Occipital lobe (tissue), 2 donors: ENCODE results near the gene LOXL1. TPM values are rescaled to one million over a fixed set of nuclear protein-coding genes. Genes with fewer than 3 reads are reported as not detected.
"Not testable (repeated sequence)": the region's sequence is repeated elsewhere in the genome, so short reads cannot be mapped to it uniquely, and the experiment has no call there.

Source experiments
- DNase-seq: peaks from one replicate; lab custom pipeline; 2025; lab: John Stamatoyannopoulos, UW
- total RNA-seq: library from RNA; depleted of rRNA; stranded (reverse); fragments of >200 nt; gene quantifications from one replicate; pipeline ENCODE4 v1.2.3, GENCODE V29; 2014

Gene LOXL1
- total RNA-seq, 1 donor from 2014 or later = 3.4 TPM

DNA sequence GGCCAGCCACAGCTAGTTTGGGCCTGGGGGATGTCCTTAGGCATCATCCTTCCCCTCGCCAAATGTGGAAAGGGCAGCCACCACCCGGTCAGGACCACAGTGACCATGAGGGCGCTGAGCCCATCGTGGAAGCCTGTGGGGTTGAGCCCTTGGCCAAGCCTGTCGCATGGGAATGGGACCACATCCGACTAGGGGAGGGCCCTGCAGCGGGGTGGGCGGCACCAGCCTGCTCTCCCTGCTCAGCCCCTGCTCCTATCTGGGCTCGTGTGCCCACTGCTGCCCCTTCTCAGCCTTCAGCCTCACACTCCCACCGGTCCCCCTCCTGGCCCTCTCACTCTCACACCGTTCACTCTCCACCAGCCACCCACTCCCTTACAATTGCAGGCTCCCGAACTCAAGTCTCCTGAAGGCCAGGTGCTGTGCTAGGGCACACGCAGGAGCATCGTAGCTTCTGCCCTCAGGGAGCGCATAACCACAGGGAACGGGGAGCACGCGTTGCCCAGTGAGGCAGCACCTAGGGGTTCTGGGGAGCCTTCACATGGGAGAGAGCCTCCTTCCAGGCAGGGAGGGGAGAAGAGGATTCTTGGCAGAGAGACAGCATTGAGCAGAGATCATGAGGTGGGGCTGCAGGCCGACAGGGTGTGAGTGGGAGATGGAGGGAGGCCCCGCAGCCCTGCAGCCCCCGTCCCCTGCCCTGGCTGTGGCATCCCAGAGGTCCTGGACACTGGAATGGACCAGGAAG, 26.1 kb downstream of the LOXL1 start:
- no peak for DNase-seq

GRCh38 chr15:73952913-73953750, 26.9 kb downstream of the LOXL1 start:
- no peak for DNase-seq

- DNase-seq = no peak
These were observed 28.2 kb downstream of the LOXL1 start for GRCh38 chr15:73954188-73955145.

DNA sequence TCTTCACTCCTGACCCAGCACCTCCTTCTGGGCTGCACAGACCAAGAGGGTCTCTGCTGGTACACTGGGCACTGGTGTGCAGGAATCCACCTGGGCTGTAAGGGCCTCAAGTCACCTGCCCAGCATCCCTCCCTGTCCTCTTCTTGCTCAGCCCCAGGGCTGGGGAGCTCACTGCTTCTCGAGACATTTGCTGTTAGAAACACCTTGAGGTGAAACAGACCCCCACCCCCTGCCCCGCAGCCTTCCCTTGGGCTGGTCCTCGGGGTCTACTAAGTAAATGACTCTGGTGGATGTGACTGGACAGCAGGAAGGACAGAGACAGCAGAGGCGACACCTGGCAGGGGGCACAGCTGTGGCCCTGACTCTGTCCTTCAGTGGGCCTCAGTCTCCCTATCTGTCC, 29.1 kb downstream of the LOXL1 start:
- DNase-seq = no peak

DNA sequence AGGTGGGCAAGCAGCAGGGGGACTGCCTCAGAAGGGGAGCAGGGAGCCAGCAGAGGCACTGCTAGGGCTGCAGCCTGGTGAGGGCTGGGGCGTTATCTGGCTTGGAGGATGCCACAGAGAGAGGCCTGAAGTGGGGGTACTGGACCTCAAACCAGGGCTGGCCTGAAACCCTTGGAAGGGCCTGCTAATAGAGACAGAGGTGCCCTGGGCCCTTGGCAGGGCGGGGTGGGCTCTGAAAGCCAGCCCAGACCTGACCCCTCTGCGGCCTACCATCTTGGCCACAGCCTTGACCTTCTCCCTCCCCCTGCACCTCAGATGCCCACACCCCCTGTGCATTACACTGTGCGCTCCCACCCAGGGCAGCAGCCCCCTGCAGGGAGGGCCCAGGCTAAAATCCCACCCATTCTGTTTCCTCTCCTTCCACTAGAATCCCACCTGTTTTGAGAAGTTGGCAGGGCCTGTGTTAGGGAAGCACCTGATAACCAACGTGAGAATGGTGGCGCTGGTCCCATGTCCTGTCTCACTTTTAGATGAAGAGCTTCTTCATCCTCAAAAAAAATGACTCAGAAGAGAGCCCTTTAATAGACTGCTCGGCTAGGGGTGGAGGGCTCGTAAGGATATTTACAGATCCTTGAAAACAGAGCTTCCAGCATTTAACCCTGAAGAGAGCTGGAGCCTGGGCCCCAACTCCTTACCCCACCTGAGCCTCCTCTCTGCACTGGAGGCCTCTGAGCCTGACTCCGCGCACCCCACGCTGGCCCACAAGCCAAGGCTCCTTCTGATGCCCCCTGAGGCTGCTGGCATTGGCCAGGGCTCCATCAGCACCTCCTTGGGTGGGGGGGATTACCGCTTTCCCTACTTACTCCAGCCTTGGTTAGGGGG, 29.8 kb downstream of the LOXL1 start:
- DNase-seq = no peak

- no peak for DNase-seq
These were observed 30.5 kb downstream of the LOXL1 start for GRCh38 chr15:73956743-73957135.

- DNase-seq = no peak
These were observed 31.0 kb downstream of the LOXL1 start for GRCh38 chr15:73957276-73957675.

GRCh38 chr15:73957785-73958184, 31.5 kb downstream of the LOXL1 start:
- DNase-seq = no peak

GRCh38 chr15:73959012-73959581, 32.8 kb downstream of the LOXL1 start:
- DNase-seq = no peak

GRCh38 chr15:73959801-73960200, 33.5 kb downstream of the LOXL1 start:
- no peak for DNase-seq

DNA sequence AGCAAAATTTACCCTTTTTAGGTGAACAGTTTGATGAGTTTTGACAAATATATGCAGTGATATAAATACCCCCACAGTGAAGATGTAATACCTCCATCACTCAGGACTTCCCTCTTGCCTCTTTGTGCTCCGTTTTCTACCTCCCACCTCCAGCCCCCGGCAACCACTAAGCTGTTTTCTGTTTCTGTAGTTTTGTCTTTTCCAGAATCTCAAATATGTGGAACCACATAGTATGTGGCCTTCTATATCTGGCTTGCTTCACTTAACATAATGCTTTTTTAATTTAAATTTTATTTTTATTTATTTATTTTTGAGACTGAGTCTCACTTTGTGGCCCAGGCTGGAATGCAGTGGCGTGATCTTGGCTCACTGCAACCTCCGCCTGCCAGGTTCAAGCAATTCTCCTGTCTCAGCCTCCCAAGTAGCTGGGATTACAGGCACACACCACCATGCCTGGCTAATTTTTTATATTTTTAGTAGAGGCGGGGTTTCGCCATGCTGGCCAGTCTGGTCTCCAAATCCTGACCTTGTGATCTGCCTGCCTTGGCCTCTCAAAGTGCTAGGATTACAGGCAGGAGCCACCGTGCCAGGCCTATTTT, 34.3 kb downstream of the LOXL1 start:
- DNase-seq = not testable (repeated sequence)

- no peak for DNase-seq
These were observed 36.2 kb downstream of the LOXL1 start for GRCh38 chr15:73962433-73962832.

DNA sequence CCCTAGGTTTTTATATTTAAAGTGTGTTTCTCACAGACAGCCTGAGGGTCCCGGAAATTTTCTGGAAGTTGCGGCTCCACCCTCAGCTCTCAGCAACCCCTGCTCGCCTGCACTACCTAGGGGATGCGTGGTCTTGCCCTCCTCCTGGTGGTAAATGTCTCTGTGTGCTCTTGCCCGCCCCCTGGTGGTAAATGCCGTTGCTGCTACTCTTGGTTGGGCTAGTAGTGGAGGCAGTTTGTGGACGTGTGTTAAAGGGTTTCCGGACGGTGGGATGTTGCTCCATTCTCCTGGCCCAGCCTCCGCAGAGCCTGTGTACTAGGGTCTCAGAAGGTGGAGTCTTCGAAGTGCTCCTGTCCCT, 38.5 kb downstream of the LOXL1 start:
- DNase-seq = no peak

- DNase-seq = no peak
These were observed 39.0 kb downstream of the LOXL1 start for GRCh38 chr15:73965094-73965757.

- DNase-seq = no peak
These were observed 39.5 kb downstream of the LOXL1 start for GRCh38 chr15:73965758-73966113.

DNA sequence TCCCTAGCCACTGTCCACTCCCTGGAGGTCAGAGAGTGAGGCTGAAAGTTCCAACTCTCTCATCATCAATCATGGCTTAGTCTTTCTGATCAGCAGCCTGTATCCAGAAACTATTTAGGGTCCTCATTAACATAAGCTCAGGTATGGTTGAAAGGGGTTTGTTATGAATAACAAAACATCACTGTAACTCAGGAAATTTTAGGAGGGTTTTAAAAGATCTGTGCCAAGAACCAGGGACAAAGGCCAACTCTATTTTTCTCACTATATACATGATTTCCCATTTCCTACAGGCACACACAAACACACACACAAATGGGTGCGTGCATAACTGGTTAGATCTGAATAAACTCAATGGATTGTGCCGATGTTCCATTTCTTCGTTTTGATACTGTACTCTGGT, 42.2 kb downstream of the LOXL1 start:
- DNase-seq = no peak

DNA sequence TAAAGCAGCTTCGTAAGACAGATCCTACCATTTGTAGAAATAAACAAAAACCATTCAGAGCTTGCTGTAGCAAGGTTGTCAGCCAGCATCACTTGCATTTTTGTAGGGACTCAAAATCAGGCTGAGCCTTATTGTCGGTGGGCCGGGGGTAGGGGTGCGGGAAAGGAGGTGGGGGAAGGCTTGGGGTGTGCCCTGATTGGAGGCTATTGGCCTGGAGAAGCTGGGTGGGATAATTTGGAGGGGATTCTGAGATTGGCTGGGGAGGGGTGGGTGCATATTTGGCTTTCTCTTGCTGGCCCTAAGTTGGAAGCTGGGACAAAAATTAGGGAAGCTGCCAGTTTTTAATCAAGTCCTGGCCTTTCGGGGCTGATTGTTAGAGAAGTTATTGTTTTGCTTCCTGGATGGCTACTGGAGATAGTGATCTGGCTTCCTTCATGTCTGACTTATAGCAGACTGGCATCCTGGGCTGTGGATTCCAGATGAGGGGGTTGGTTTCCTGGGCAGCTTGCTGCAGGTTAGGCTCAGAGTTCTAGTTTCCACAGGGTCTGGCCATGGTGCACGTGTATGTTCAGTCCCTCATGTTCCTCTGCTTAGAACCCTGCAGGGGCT, 43.0 kb downstream of the LOXL1 start:
- DNase-seq = no peak

DNA sequence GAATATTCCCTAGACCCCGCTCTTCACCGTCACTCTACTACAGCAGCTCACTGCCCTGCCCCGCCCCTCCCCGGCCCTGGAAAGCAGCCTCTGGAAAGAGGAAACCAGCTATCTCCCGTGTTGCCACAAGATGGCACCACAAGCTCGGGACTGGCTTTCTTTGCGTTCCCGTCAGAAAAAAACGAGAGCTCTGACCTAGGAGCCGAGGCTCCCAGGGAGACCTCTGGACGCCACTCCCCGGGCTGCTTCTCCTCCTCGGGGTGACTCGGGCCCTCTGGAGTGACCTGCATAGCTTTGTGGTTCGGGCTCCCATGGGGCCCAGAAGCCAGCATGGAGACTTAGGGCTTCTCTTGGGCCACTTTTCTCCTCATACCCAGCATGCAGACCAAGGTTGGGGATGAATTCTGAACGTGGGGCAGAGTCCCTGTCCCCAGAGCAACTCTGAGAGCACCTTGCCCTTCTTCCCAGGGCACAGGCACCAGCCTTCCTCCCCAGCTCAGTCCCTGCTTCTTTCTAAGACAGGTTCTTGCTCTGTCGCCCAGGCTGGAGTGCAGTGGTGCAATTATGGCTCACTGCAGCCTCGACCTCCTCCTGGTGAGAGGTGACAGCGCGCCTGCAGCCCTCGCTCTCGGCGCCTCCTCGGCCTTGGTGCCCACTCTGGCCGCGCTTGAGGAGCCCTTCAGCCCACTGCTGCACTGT, 46.9 kb downstream of the LOXL1 start:
- DNase-seq = peak; percentile 44
